Activated naive CD8-positive, alpha-beta T cell (primary cell): ENCODE data around the gene BOK.
"Not testable (repeated sequence)": the region's sequence is repeated elsewhere in the genome, so short reads cannot be mapped to it uniquely, and the experiment has no call there.

Experiments used
- H3K27ac Mint-ChIP-seq: one replicate; pipeline ENCODE4 v1.8.0; 2021; ENCODE audit warnings: mixed read lengths
- H3K27me3 Mint-ChIP-seq: one replicate; pipeline ENCODE4 v1.8.0; 2021; ENCODE audit warnings: mixed read lengths
- H3K36me3 Mint-ChIP-seq: one replicate; pipeline ENCODE4 v1.8.0; 2021; ENCODE audit warnings: mixed read lengths
- H3K4me1 Mint-ChIP-seq: one replicate; pipeline ENCODE4 v1.8.0; 2021; ENCODE audit warnings: low read depth, mixed read lengths
- H3K4me3 Mint-ChIP-seq: one replicate; pipeline ENCODE4 v1.8.0; 2021; ENCODE audit warnings: mild to moderate bottlenecking, mixed read lengths
- H3K9me3 Mint-ChIP-seq: one replicate; pipeline ENCODE4 v1.8.0; 2021; ENCODE audit warnings: low read depth, mixed read lengths

The BOK gene

GRCh38 chr2:241590496-241591455 is 32.2 kb downstream of the BOK start:
- H3K36me3 Mint-ChIP-seq, result peaks cover 33% of the 10 kb centered on the region
- not testable (repeated sequence) for H3K4me1 Mint-ChIP-seq, H3K27me3 Mint-ChIP-seq, H3K4me3 Mint-ChIP-seq, H3K9me3 Mint-ChIP-seq, H3K27ac Mint-ChIP-seq

GRCh38 chr2:241592126-241592845 is 33.7 kb downstream of the BOK start:
- Mint-ChIP-seq H3K4me1 (no peaks in the 10 kb centered on the region), H3K9me3 (no peaks in the 10 kb centered on the region), H3K36me3 (peaks cover 21% of the 10 kb centered on the region), H3K27me3 (no peaks in the 10 kb centered on the region), H3K4me3 (no peak overlapping the region), H3K27ac (no peak overlapping the region)

GRCh38 chr2:241593271-241593670 is 34.7 kb downstream of the BOK start:
- no peak overlapping the region for H3K27ac Mint-ChIP-seq

GRCh38 chr2:241595600-241596140 is 37.1 kb downstream of the BOK start:
- no peaks in the 10 kb centered on the region for H3K4me1 Mint-ChIP-seq
- no peaks in the 10 kb centered on the region for H3K9me3 Mint-ChIP-seq
- peaks cover 7% of the 10 kb centered on the region for H3K36me3 Mint-ChIP-seq
- H3K4me3 Mint-ChIP-seq, result no peak overlapping the region
- no peaks in the 10 kb centered on the region for H3K27me3 Mint-ChIP-seq
- no peak overlapping the region for H3K27ac Mint-ChIP-seq

More at GRCh38 chr2:241593271-241593670, 34.7 kb downstream of the BOK start:
- Mint-ChIP-seq H3K27me3 (no peaks in the 10 kb centered on the region), H3K4me3 (no peak overlapping the region), H3K36me3 (peaks cover 14% of the 10 kb centered on the region), H3K9me3 (no peaks in the 10 kb centered on the region), H3K4me1 (no peaks in the 10 kb centered on the region)

- Mint-ChIP-seq H3K27me3 (no peaks in the 10 kb centered on the region), H3K36me3 (peaks cover 13% of the 10 kb centered on the region), H3K27ac (no peak overlapping the region), H3K4me1 (no peaks in the 10 kb centered on the region), H3K9me3 (no peaks in the 10 kb centered on the region), H3K4me3 (no peak overlapping the region)
These were observed 39.0 kb downstream of the BOK start for GRCh38 chr2:241597561-241597960.

GRCh38 chr2:241598061-241598460 is 39.5 kb downstream of the BOK start:
- Mint-ChIP-seq H3K9me3 (no peaks in the 10 kb centered on the region), H3K4me3 (no peak overlapping the region), H3K27ac (peak overlapping the region; percentile 2), H3K4me1 (no peaks in the 10 kb centered on the region), H3K36me3 (peaks cover 13% of the 10 kb centered on the region), H3K27me3 (no peaks in the 10 kb centered on the region)

- Mint-ChIP-seq H3K4me3 (no peak overlapping the region), H3K27me3 (no peaks in the 10 kb centered on the region), H3K36me3 (peaks cover 13% of the 10 kb centered on the region), H3K4me1 (no peaks in the 10 kb centered on the region), H3K27ac (no peak overlapping the region), H3K9me3 (no peaks in the 10 kb centered on the region)
These were observed 39.9 kb downstream of the BOK start for GRCh38 chr2:241598487-241598886.

- Mint-ChIP-seq H3K4me1 (no peaks in the 10 kb centered on the region), H3K4me3 (no peak overlapping the region), H3K9me3 (no peaks in the 10 kb centered on the region), H3K27me3 (no peaks in the 10 kb centered on the region), H3K27ac (no peak overlapping the region), H3K36me3 (peaks cover 11% of the 10 kb centered on the region)
These were observed 41.1 kb downstream of the BOK start for GRCh38 chr2:241599615-241600014.

GRCh38 chr2:241601841-241602240 is 43.3 kb downstream of the BOK start:
- no peaks in the 10 kb centered on the region for H3K27me3 Mint-ChIP-seq
- H3K9me3 Mint-ChIP-seq, result no peaks in the 10 kb centered on the region
- peaks cover 11% of the 10 kb centered on the region for H3K36me3 Mint-ChIP-seq
- H3K4me1 Mint-ChIP-seq, result no peaks in the 10 kb centered on the region
- no peak overlapping the region for H3K4me3 Mint-ChIP-seq
- no peak overlapping the region for H3K27ac Mint-ChIP-seq

GRCh38 chr2:241602720-241603119 is 44.2 kb downstream of the BOK start:
- H3K27ac Mint-ChIP-seq, result no peak overlapping the region
- no peaks in the 10 kb centered on the region for H3K4me1 Mint-ChIP-seq
- peaks cover 11% of the 10 kb centered on the region for H3K36me3 Mint-ChIP-seq

GRCh38 chr2:241603686-241604085 is 45.1 kb downstream of the BOK start:
- Mint-ChIP-seq H3K9me3 (no peaks in the 10 kb centered on the region), H3K27ac (no peak overlapping the region), H3K4me3 (no peak overlapping the region), H3K4me1 (peaks cover 3% of the 10 kb centered on the region), H3K27me3 (no peaks in the 10 kb centered on the region), H3K36me3 (peaks cover 11% of the 10 kb centered on the region)

More at GRCh38 chr2:241602720-241603119, 44.2 kb downstream of the BOK start:
- no peaks in the 10 kb centered on the region for H3K27me3 Mint-ChIP-seq
- H3K9me3 Mint-ChIP-seq, result no peaks in the 10 kb centered on the region
- no peak overlapping the region for H3K4me3 Mint-ChIP-seq

- Mint-ChIP-seq H3K4me3 (no peak overlapping the region), H3K9me3 (no peaks in the 10 kb centered on the region), H3K27ac (no peak overlapping the region), H3K4me1 (peaks cover 10% of the 10 kb centered on the region), H3K36me3 (peaks cover 4% of the 10 kb centered on the region), H3K27me3 (no peaks in the 10 kb centered on the region)
These were observed 47.6 kb downstream of the BOK start for GRCh38 chr2:241606186-241606585.

GRCh38 chr2:241607162-241607885 is 48.8 kb downstream of the BOK start:
- Mint-ChIP-seq H3K36me3 (no peaks in the 10 kb centered on the region), H3K4me3 (no peak overlapping the region), H3K27me3 (no peaks in the 10 kb centered on the region), H3K9me3 (no peaks in the 10 kb centered on the region), H3K4me1 (peaks cover 10% of the 10 kb centered on the region), H3K27ac (no peak overlapping the region)

- H3K27ac Mint-ChIP-seq, result peak overlapping the region; percentile 54
- H3K9me3 Mint-ChIP-seq, result no peaks in the 10 kb centered on the region
- H3K36me3 Mint-ChIP-seq, result no peaks in the 10 kb centered on the region
- H3K4me1 Mint-ChIP-seq, result peaks cover 10% of the 10 kb centered on the region
- H3K27me3 Mint-ChIP-seq, result no peaks in the 10 kb centered on the region
- H3K4me3 Mint-ChIP-seq, result peak overlapping the region; percentile 64
These were observed 50.3 kb downstream of the BOK start for GRCh38 chr2:241608881-241609280.
